GM20000 (cell line): Measurements from ENCODE around the gene NID1.

ENCODE experiments used
- DNase-seq: peaks from one replicate; pipeline ENCODE4 v3.0.0; 2012; ENCODE audit warnings: low spot score
- CTCF ChIP-seq: IDR thresholded peaks from 2 replicates; pipeline ENCODE4 v1.5.1; 2012; ENCODE audit warnings: mild to moderate bottlenecking, control low read depth; ENCODE audit errors: extremely low read depth, missing control alignments

The NID1 gene

GRCh38 chr1:236044341-236044740, 20.5 kb downstream of the NID1 start:
- no peak for DNase-seq
- no peak for TF ChIP-seq CTCF

GRCh38 chr1:236041631-236042618, 23.0 kb downstream of the NID1 start:
- TF ChIP-seq CTCF: no peak
- DNase-seq: no peak

GRCh38 chr1:236039740-236040685, 24.9 kb downstream of the NID1 start:
- TF ChIP-seq CTCF: no peak
- no peak for DNase-seq

GRCh38 chr1:236038034-236038433, 26.9 kb downstream of the NID1 start:
- TF ChIP-seq CTCF: no peak
- no peak for DNase-seq

- no peak for DNase-seq
Observed at GRCh38 chr1:236035681-236036101, 29.2 kb downstream of the NID1 start.

GRCh38 chr1:236033336-236033735, 31.6 kb downstream of the NID1 start:
- no peak for DNase-seq
- TF ChIP-seq CTCF: no peak

More at GRCh38 chr1:236035681-236036101, 29.2 kb downstream of the NID1 start:
- TF ChIP-seq CTCF: no peak
